Measurements from ENCODE around the gene CHIT1. TPM values are rescaled to one million over a fixed set of nuclear protein-coding genes. Genes with fewer than 3 reads are reported as not detected.

Gene CHIT1
- total and polyA plus RNA-seq, 9 donors, result 0.08 to 26.9 (median 0.90) TPM; not detected in 3

DNA sequence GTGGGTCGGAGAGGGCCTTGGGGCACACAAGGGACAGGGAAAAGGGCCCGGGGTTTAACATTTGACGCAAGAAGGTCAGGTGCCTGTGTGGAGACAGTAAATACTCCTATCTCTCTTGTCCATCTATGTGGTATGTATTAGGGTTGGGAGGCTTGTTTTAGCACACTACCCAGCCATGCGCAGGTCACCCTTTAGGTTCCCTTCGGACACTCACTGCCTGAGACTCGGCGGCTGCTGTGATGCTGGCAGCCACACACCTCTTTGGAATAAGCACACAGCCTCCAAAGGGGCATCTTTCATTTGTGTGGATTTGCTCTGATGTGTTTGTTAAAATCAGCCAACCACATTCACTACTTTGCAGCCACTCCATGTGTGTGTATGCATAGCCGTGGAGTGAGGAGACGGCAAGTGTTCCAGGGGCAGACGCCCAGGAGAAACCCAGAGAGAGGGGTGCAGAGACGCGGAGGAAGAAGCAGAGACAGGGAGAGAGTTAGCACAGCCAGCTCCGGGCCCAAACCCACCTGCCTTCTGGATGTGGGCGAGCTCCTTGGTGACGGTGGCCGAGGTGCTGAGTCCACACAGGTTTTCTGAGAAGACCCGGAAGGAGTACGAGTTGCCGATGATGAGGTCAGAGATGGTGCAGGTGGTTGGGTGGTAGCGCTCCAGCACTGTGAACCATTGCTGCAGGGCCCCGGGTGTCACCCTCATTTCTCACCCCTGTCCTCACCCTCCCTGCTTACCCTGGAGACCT is 59.5 kb downstream of the CHIT1 start:
- peak in 1 of 5 donors; percentile 10 for DNase-seq
- Histone ChIP-seq H3K36me3 (no peaks in the 10 kb centered on the region), H3K4me3 (no peak overlapping the region), H3K4me1 (ENCODE audit: insufficient read depth) (no peaks in the 10 kb centered on the region), H3K9me3 (no peaks in the 10 kb centered on the region), H3K27ac (no peak overlapping the region), H3K27me3 (no peaks in the 10 kb centered on the region)
- intact Hi-C loops (cut with DNase I), result no loop called here
- WGBS, 3 donors, result 78 to 79% (median 78%) methylated on average over 21 of the region's 21 CpGs
- TF ChIP-seq POLR2A (IDR thresholded peaks at IDR 0.05) (no peak), EP300 (IDR thresholded peaks at IDR 0.05) (no peak)
- TF ChIP-seq, protein P1, sequence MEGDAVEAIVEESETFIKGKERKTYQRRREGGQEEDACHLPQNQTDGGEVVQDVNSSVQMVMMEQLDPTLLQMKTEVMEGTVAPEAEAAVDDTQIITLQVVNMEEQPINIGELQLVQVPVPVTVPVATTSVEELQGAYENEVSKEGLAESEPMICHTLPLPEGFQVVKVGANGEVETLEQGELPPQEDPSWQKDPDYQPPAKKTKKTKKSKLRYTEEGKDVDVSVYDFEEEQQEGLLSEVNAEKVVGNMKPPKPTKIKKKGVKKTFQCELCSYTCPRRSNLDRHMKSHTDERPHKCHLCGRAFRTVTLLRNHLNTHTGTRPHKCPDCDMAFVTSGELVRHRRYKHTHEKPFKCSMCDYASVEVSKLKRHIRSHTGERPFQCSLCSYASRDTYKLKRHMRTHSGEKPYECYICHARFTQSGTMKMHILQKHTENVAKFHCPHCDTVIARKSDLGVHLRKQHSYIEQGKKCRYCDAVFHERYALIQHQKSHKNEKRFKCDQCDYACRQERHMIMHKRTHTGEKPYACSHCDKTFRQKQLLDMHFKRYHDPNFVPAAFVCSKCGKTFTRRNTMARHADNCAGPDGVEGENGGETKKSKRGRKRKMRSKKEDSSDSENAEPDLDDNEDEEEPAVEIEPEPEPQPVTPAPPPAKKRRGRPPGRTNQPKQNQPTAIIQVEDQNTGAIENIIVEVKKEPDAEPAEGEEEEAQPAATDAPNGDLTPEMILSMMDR (IDR thresholded peaks at IDR 0.05), result no peak

- DNase-seq, result peak in 1 of 5 donors; percentile 16
- WGBS, 3 donors, result 88 to 97% (median 94%) methylated on average over 9 of the region's 9 CpGs
These were observed 60.5 kb downstream of the CHIT1 start for GRCh38 chr1:203168991-203169390.

GRCh38 chr1:203168256-203168786 is 61.2 kb downstream of the CHIT1 start:
- no peaks in the 10 kb centered on the region for H3K27me3 ChIP-seq
- no peak overlapping the region for H3K4me3 ChIP-seq
- H3K27ac ChIP-seq, result no peak overlapping the region
- no peaks in the 10 kb centered on the region for H3K4me1 ChIP-seq (ENCODE audit: insufficient read depth)
- peak in 1 of 5 donors; percentile 16 for DNase-seq
- intact Hi-C loops (cut with DNase I), result no loop called here
- no peak for TF ChIP-seq EP300 (IDR thresholded peaks at IDR 0.05)
- no peak for TF ChIP-seq POLR2A (IDR thresholded peaks at IDR 0.05)
- TF ChIP-seq, protein P1 (IDR thresholded peaks at IDR 0.05), result no peak
- H3K9me3 ChIP-seq, result no peaks in the 10 kb centered on the region
- whole genome bisulfite sequencing, 3 donors, result 93 to 95% (median 94%) methylated on average over 12 of the region's 12 CpGs
- H3K36me3 ChIP-seq, result no peaks in the 10 kb centered on the region

More at GRCh38 chr1:203168991-203169390, 60.5 kb downstream of the CHIT1 start:
- no peaks in the 10 kb centered on the region for H3K36me3 ChIP-seq
- H3K27me3 ChIP-seq, result no peaks in the 10 kb centered on the region
- H3K4me3 ChIP-seq, result no peak overlapping the region
- H3K4me1 ChIP-seq (ENCODE audit: insufficient read depth), result no peaks in the 10 kb centered on the region
- intact Hi-C loops (cut with DNase I), result no loop called here
- TF ChIP-seq EP300 (IDR thresholded peaks at IDR 0.05) (no peak), POLR2A (IDR thresholded peaks at IDR 0.05) (no peak)
- TF ChIP-seq, protein P1 (IDR thresholded peaks at IDR 0.05), result no peak
- H3K27ac ChIP-seq, result no peak overlapping the region
- no peaks in the 10 kb centered on the region for H3K9me3 ChIP-seq

- no peaks in the 10 kb centered on the region for H3K27me3 ChIP-seq
- peak in 1 of 5 donors; percentile 9 for DNase-seq
- no peaks in the 10 kb centered on the region for H3K9me3 ChIP-seq
- H3K27ac ChIP-seq, result no peak overlapping the region
- intact Hi-C loops (cut with DNase I), result no loop called here
- no peak overlapping the region for H3K4me3 ChIP-seq
- no peaks in the 10 kb centered on the region for H3K36me3 ChIP-seq
- WGBS, 3 donors, result 91 to 94% (median 92%) methylated on average over 5 of the region's 5 CpGs
- no peak for TF ChIP-seq EP300 (IDR thresholded peaks at IDR 0.05)
- TF ChIP-seq, protein P1 (IDR thresholded peaks at IDR 0.05), result no peak
- no peak for TF ChIP-seq POLR2A (IDR thresholded peaks at IDR 0.05)
- no peaks in the 10 kb centered on the region for H3K4me1 ChIP-seq (ENCODE audit: insufficient read depth)
These were observed 61.6 kb downstream of the CHIT1 start for GRCh38 chr1:203167913-203168200.

Measured in ovary (tissue), 9 donors.